GM12864 (cell line): ENCODE measurements around the gene L1TD1.

Experiments used
- DNase-seq: peaks from one replicate; pipeline ENCODE4 v3.0.0-alpha.2; 2011; ENCODE audit warnings: low read depth
- H3K4me3 ChIP-seq: 2 replicates; pipeline ENCODE4 v1.5.1; 2011; ENCODE audit warnings: mild to moderate bottlenecking, low read depth, low read length, control low read depth
- CTCF ChIP-seq: IDR thresholded peaks from 2 replicates; pipeline ENCODE4 v1.5.1; 2011; ENCODE audit warnings: low read depth, mild to moderate bottlenecking, moderate library complexity, low read length, control low read depth, inconsistent platforms; ENCODE audit errors: missing control alignments

L1TD1 gene

GRCh38 chr1:62229932-62230331 lies 35.3 kb downstream of the L1TD1 start:
- TF ChIP-seq CTCF: no peak
- H3K4me3 ChIP-seq: no peak overlapping the region
- DNase-seq: no peak

- no peak overlapping the region for H3K4me3 ChIP-seq
- no peak for DNase-seq
- TF ChIP-seq CTCF: no peak
Measured at GRCh38 chr1:62230718-62231117, 36.1 kb downstream of the L1TD1 start.

- no peak overlapping the region for H3K4me3 ChIP-seq
- no peak for DNase-seq
- no peak for TF ChIP-seq CTCF
Measured at GRCh38 chr1:62232871-62233278, 38.2 kb downstream of the L1TD1 start.

- DNase-seq: no peak
- no peak for TF ChIP-seq CTCF
- no peak overlapping the region for H3K4me3 ChIP-seq
Measured at GRCh38 chr1:62233926-62234450, 39.3 kb downstream of the L1TD1 start.

- TF ChIP-seq CTCF: no peak
- no peak for DNase-seq
- H3K4me3 ChIP-seq: no peak overlapping the region
Measured at GRCh38 chr1:62234688-62235087, 40.0 kb downstream of the L1TD1 start.

DNA sequence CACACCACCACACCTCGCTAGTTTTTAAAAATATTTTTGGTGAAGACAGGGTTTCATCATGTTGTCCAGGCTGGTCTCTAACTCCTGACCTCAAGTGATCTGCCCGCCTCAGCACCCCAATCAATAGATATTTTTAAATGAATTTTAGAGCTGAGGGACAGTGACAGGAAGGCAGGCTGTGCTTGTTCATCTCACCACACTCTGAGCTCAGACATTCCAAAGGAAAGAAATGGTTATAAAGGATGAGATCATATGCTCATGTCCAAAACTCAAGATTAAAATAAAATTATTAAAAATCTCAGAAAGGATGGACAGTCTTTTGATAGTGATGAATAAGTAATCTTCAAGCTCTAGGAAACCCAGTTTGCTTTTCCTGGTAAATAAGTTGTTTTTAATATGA lies 40.9 kb downstream of the L1TD1 start:
- no peak for TF ChIP-seq CTCF
- H3K4me3 ChIP-seq: no peak overlapping the region
- DNase-seq: no peak

DNA sequence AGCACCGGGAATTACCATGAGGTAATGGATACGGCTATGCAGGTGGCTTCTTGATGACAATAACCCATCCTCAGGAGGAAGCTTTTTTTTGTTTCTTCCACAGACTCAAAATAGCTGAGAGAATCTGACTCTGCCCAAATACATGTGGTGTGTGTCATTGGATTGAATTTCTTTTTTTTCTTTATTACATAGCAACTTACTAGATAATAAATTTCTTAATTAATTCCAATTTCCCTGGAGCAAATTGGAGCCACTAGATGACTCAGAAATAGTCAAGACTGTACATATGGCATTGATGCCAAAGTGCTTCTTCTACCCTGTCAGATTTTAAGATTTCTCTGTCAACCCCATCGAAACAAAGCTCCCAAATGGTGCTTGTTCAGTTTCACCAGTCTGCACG lies 42.7 kb downstream of the L1TD1 start:
- no peak for TF ChIP-seq CTCF
- no peak overlapping the region for H3K4me3 ChIP-seq
- DNase-seq: no peak
